GM23338 (cell line): ENCODE results near the gene SLC9A8. TPM values are rescaled to one million over a fixed set of nuclear protein-coding genes. Genes with fewer than 3 reads are reported as not detected.

Experiments used
- ATAC-seq: fragments of 200-7000 bp; cut with Tn5 transposase; 3 replicates; pipeline ENCODE4 v1.9.1; 2020
- DNase-seq: peaks from one replicate; pipeline ENCODE4 v3.0.0-alpha.2; 2015; ENCODE audit warnings: low spot score
- H2AFZ ChIP-seq: fragments of 200-600 bp; sonication (generic); 2 replicates; pipeline ENCODE4 v1.8.0; 2016; ENCODE audit warnings: antibody characterized with exemption, mild to moderate bottlenecking, moderate library complexity
- H3F3A ChIP-seq: fragments of 200-600 bp; sonication (generic); replicated peaks from 2 replicates; pipeline ENCODE4 v1.8.0; 2017; ENCODE audit warnings: antibody characterized with exemption, mixed run types, low read depth
- H3K27ac ChIP-seq: fragments of 200-600 bp; sonication (generic); 2 replicates; pipeline ENCODE4 v1.6.1; 2016; ENCODE audit warnings: low read depth
- H3K27me3 ChIP-seq: fragments of 200-600 bp; sonication (generic); 2 replicates; pipeline ENCODE4 v1.8.0; 2016; ENCODE audit warnings: mild to moderate bottlenecking, mixed run types, moderate library complexity; ENCODE audit not compliant: insufficient read depth
- H3K36me3 ChIP-seq: fragments of 200-600 bp; sonication (generic); 2 replicates; pipeline ENCODE4 v1.8.0; 2016; ENCODE audit warnings: mild to moderate bottlenecking; ENCODE audit not compliant: insufficient read depth
- H3K4me1 ChIP-seq: fragments of 200-600 bp; sonication (generic); 2 replicates; pipeline ENCODE4 v1.8.0; 2016; ENCODE audit warnings: mild to moderate bottlenecking, moderate library complexity; ENCODE audit not compliant: insufficient read depth
- H3K4me2 ChIP-seq: fragments of 200-600 bp; sonication (generic); 2 replicates; pipeline ENCODE4 v1.7.1; 2017; ENCODE audit warnings: mixed run types
- H3K4me3 ChIP-seq: fragments of 200-600 bp; sonication (generic); 2 replicates; pipeline ENCODE4 v1.6.1; 2016; ENCODE audit warnings: mixed run types
- H3K79me2 ChIP-seq: fragments of 200-600 bp; sonication (generic); replicated peaks from 2 replicates; pipeline ENCODE4 v1.8.0; 2017; ENCODE audit warnings: mild to moderate bottlenecking; ENCODE audit not compliant: insufficient read depth
- H3K9me2 ChIP-seq: fragments of 200-600 bp; sonication (generic); 2 replicates; pipeline ENCODE4 v1.8.0; 2017; ENCODE audit not compliant: insufficient read depth
- H4K20me1 ChIP-seq: fragments of 200-600 bp; sonication (generic); replicated peaks from 2 replicates; pipeline ENCODE4 v1.8.0; 2017; ENCODE audit warnings: mild to moderate bottlenecking; ENCODE audit not compliant: insufficient read depth
- H3K27ac Mint-ChIP-seq: 2 replicates; pipeline ENCODE4 v1.8.0; 2020; ENCODE audit warnings: inconsistent platforms, mild to moderate bottlenecking, moderate library complexity, mixed read lengths
- H3K27me3 Mint-ChIP-seq: 3 replicates; pipeline ENCODE4 v1.8.0; 2022; ENCODE audit warnings: low read depth, mild to moderate bottlenecking, moderate library complexity, mixed read lengths, inconsistent platforms; ENCODE audit not compliant: insufficient read depth, poor library complexity
- H3K36me3 Mint-ChIP-seq: 3 replicates; pipeline ENCODE4 v1.8.0; 2021; ENCODE audit warnings: low read depth, mild to moderate bottlenecking, inconsistent platforms, moderate library complexity, mixed read lengths
- H3K4me1 Mint-ChIP-seq: 3 replicates; pipeline ENCODE4 v1.8.0; 2020; ENCODE audit warnings: mild to moderate bottlenecking, inconsistent platforms, mixed read lengths
- H3K4me3 Mint-ChIP-seq: 3 replicates; pipeline ENCODE4 v1.8.0; 2021; ENCODE audit warnings: moderate library complexity, mild to moderate bottlenecking, inconsistent platforms, mixed read lengths
- H3K9me3 Mint-ChIP-seq: 3 replicates; pipeline ENCODE4 v1.8.0; 2020; ENCODE audit warnings: moderate library complexity, mild to moderate bottlenecking, inconsistent platforms, mixed read lengths
- CREB1 ChIP-seq: fragments of 250-450 bp; sonication (Bioruptor Pico); IDR thresholded peaks from 2 replicates; pipeline ENCODE4 v1.5.0; 2020; ENCODE audit warnings: low read depth, mild to moderate bottlenecking, moderate library complexity
- CTCF ChIP-seq, 2 experiments: fragments of 200-600 bp in 1 of 2; sonication (generic) in 1 of 2; conservative IDR thresholded peaks; 2 replicates each; pipeline versions ENCODE4 v1.5.1 to v1.6.1; 2016 to 2017; ENCODE audit warnings: antibody characterized with exemption in 2 of 2, low read depth in 2 of 2, mild to moderate bottlenecking in 2 of 2, moderate library complexity in 1 of 2
- ETS1 ChIP-seq: IDR thresholded peaks from 2 replicates; pipeline ENCODE4 v1.6.1; 2016; ENCODE audit warnings: antibody characterized with exemption
- EZH2 ChIP-seq: fragments of 200-600 bp; sonication (generic); IDR thresholded peaks from one replicate; pipeline ENCODE4 v1.8.0; 2017; ENCODE audit warnings: antibody characterized with exemption, mild to moderate bottlenecking, low read depth; ENCODE audit not compliant: unreplicated experiment
- EZH2phosphoT487 ChIP-seq: fragments of 200-600 bp; sonication (generic); IDR thresholded peaks from one replicate; pipeline ENCODE4 v1.8.1; 2018; ENCODE audit warnings: antibody characterized with exemption; ENCODE audit not compliant: unreplicated experiment
- JUNB ChIP-seq: IDR thresholded peaks from one replicate; pipeline ENCODE4 v1.6.1; 2016; ENCODE audit warnings: antibody characterized with exemption; ENCODE audit not compliant: unreplicated experiment
- POLR2AphosphoS5 ChIP-seq: IDR thresholded peaks from 2 replicates; pipeline ENCODE4 v1.6.1; 2016; ENCODE audit warnings: antibody characterized with exemption, low read depth
- ZNF114 ChIP-seq: fragments of 250-450 bp; sonication (Bioruptor Pico); IDR thresholded peaks from 2 replicates; pipeline ENCODE4 v1.5.0; 2020; ENCODE audit warnings: mild to moderate bottlenecking, moderate library complexity
- ZNF331 ChIP-seq: fragments of 250-450 bp; sonication (Bioruptor Pico); IDR thresholded peaks from 2 replicates; pipeline ENCODE4 v1.5.0; 2020; ENCODE audit warnings: low read depth, mild to moderate bottlenecking, moderate library complexity
- polyA plus RNA-seq: library from polyadenylated mRNA; unstranded; fragments of >200 nt; fragmentation: Nextera tagmentation; extraction: Ambion mirVana; gene quantifications from 2 replicates; pipeline ENCODE4 v1.2.1, GENCODE V29; 2016
- total RNA-seq: library from RNA; depleted of rRNA; stranded (reverse); fragments of >200 nt; shearing (Covaris generic); gene quantifications from 2 replicates; pipeline ENCODE4 v1.2.3, GENCODE V29; 2014

SLC9A8 gene
- total and polyA plus RNA-seq, 2 experiments from 2014 or later: 2.6 to 6.4 TPM

GRCh38 chr20:49908258-49908565 lies 95.6 kb downstream of the SLC9A8 start (continued):
- TF ChIP-seq EZH2phosphoT487: no peak
- TF ChIP-seq ETS1: no peak
- no peak for TF ChIP-seq CREB1 (CRISPR knock-in tag)
- TF ChIP-seq ZNF331 (CRISPR knock-in tag): no peak
- TF ChIP-seq EZH2: no peak
- no peak for TF ChIP-seq CTCF (conservative IDR thresholded peaks at IDR 0.05; ENCODE audit: low read depth in 2 of 2)
- no peak for TF ChIP-seq POLR2AphosphoS5
- no peak for TF ChIP-seq JUNB

GRCh38 chr20:49909499-49910339 lies 97.1 kb downstream of the SLC9A8 start:
- Mint-ChIP-seq H3K4me1 (peaks cover 10% of the 10 kb centered on the region; the same call in 1 of the 3 replicates), H3K4me3 (no peak overlapping the region), H3K27me3 (peaks cover 5% of the 10 kb centered on the region), H3K36me3 (peaks cover 21% of the 10 kb centered on the region), H3K27ac (no peak overlapping the region), H3K9me3 (no peaks in the 10 kb centered on the region)
- Histone ChIP-seq H3K36me3 (no peaks in the 10 kb centered on the region; the same call in 1 of the 2 replicates), H3K9me2 (no peaks in the 10 kb centered on the region), H3K27ac (no peak overlapping the region), H2AFZ (no peak overlapping the region), H3K27me3 (no peaks in the 10 kb centered on the region), H3K4me2 (no peak overlapping the region), H4K20me1 (peaks cover 28% of the 10 kb centered on the region), H3K4me3 (no peak overlapping the region), H3F3A (no peaks in the 10 kb centered on the region), H3K79me2 (peaks cover 56% of the 10 kb centered on the region), H3K4me1 (no peaks in the 10 kb centered on the region; the same call in 1 of the 2 replicates)
- DNase-seq (peak; percentile 59), ATAC-seq (peak; percentile 68)
- TF ChIP-seq CTCF (conservative IDR thresholded peaks at IDR 0.05; ENCODE audit: low read depth in 2 of 2): peak; percentile 39 to 47
- TF ChIP-seq ZNF114 (CRISPR knock-in tag): no peak
